A172 (cell line): ENCODE data around the gene SH3RF3. TPM values are rescaled to one million over a fixed set of nuclear protein-coding genes. Genes with fewer than 3 reads are reported as not detected.
"Not testable (repeated sequence)": the region's sequence is repeated elsewhere in the genome, so short reads cannot be mapped to it uniquely, and the experiment has no call there.

Source experiments
- DNase-seq: peaks from one replicate; pipeline ENCODE4 v3.0.0-alpha.2; 2015; ENCODE audit warnings: low spot score
- total RNA-seq: library from RNA; depleted of rRNA; stranded (reverse); fragments of >200 nt; shearing (Covaris generic); gene quantifications from 2 replicates; pipeline ENCODE4 v1.2.3, GENCODE V29; 2014

SH3RF3 gene
- total RNA-seq, 1 experiment from 2014 or later = 3.6 TPM

- DNase-seq = no peak
Measured at GRCh38 chr2:109157563-109158105, 28.6 kb downstream of the SH3RF3 start.

- DNase-seq = no peak
Measured at GRCh38 chr2:109158237-109158636, 29.2 kb downstream of the SH3RF3 start.

- no peak for DNase-seq
Measured at GRCh38 chr2:109159096-109159495, 30.1 kb downstream of the SH3RF3 start.

GRCh38 chr2:109160714-109161440, 31.9 kb downstream of the SH3RF3 start:
- no peak for DNase-seq

GRCh38 chr2:109162367-109162766, 33.4 kb downstream of the SH3RF3 start:
- DNase-seq = not testable (repeated sequence)

- DNase-seq = peak; percentile 69
Measured at GRCh38 chr2:109162999-109163398, 34.0 kb downstream of the SH3RF3 start.

GRCh38 chr2:109164311-109164710, 35.3 kb downstream of the SH3RF3 start:
- no peak for DNase-seq

GRCh38 chr2:109164739-109165221, 35.8 kb downstream of the SH3RF3 start:
- DNase-seq = peak; percentile 79

- no peak for DNase-seq
Measured at GRCh38 chr2:109166811-109167210, 37.8 kb downstream of the SH3RF3 start.

GRCh38 chr2:109168086-109168485, 39.1 kb downstream of the SH3RF3 start:
- DNase-seq = no peak

GRCh38 chr2:109168716-109169115, 39.7 kb downstream of the SH3RF3 start:
- no peak for DNase-seq

GRCh38 chr2:109170645-109171044, 41.6 kb downstream of the SH3RF3 start:
- no peak for DNase-seq

- peak; percentile 84 for DNase-seq
Measured at GRCh38 chr2:109171444-109172334, 42.7 kb downstream of the SH3RF3 start.

GRCh38 chr2:109172556-109173105, 43.6 kb downstream of the SH3RF3 start:
- no peak for DNase-seq

GRCh38 chr2:109173311-109174171, 44.5 kb downstream of the SH3RF3 start:
- peak; percentile 73 for DNase-seq

- no peak for DNase-seq
Measured at GRCh38 chr2:109174214-109174613, 45.2 kb downstream of the SH3RF3 start.

- no peak for DNase-seq
Measured at GRCh38 chr2:109174626-109175349, 45.8 kb downstream of the SH3RF3 start.

GRCh38 chr2:109175350-109175678, 46.3 kb downstream of the SH3RF3 start:
- DNase-seq = no peak

GRCh38 chr2:109176928-109177327, 47.9 kb downstream of the SH3RF3 start:
- no peak for DNase-seq

GRCh38 chr2:109177635-109178034, 48.6 kb downstream of the SH3RF3 start:
- DNase-seq = no peak

- no peak for DNase-seq
Measured at GRCh38 chr2:109178968-109179367, 50.0 kb downstream of the SH3RF3 start.
